Chondrocyte (in vitro differentiated cells): ENCODE measurements around the gene RUBCN. TPM values are rescaled to one million over a fixed set of nuclear protein-coding genes. Genes with fewer than 3 reads are reported as not detected.

Experiments used
- DNase-seq: peaks from one replicate; pipeline ENCODE4 v3.0.0; 2021; ENCODE audit warnings: mixed read lengths, low spot score
- H3K27ac Mint-ChIP-seq: one replicate; pipeline ENCODE4 v1.8.0; 2021; ENCODE audit warnings: mild to moderate bottlenecking, moderate library complexity, mixed read lengths; ENCODE audit not compliant: unreplicated experiment
- H3K27me3 Mint-ChIP-seq: 2 replicates; pipeline ENCODE4 v1.8.0; 2021; ENCODE audit warnings: low read depth, mixed read lengths
- H3K36me3 Mint-ChIP-seq: 2 replicates; pipeline ENCODE4 v1.8.0; 2021; ENCODE audit warnings: low read depth, mixed read lengths
- H3K4me1 Mint-ChIP-seq: 2 replicates; pipeline ENCODE4 v1.8.0; 2021; ENCODE audit warnings: low read depth, mild to moderate bottlenecking, mixed read lengths
- H3K4me3 Mint-ChIP-seq: one replicate; pipeline ENCODE4 v1.8.0; 2021; ENCODE audit warnings: mild to moderate bottlenecking, moderate library complexity, mixed read lengths; ENCODE audit not compliant: unreplicated experiment
- H3K9me3 Mint-ChIP-seq: 2 replicates; pipeline ENCODE4 v1.8.0; 2021; ENCODE audit warnings: low read depth, mixed read lengths
- CTCF ChIP-seq: fragments of 200-600 bp; sonication (generic); IDR thresholded peaks from 2 replicates; pipeline ENCODE4 v1.5.0; 2021; ENCODE audit warnings: antibody characterized with exemption, mild to moderate bottlenecking, moderate library complexity
- total RNA-seq: library from RNA; stranded (reverse); gene quantifications from 3 replicates; pipeline ENCODE4 v1.2.1, GENCODE V29; 2021

RUBCN gene
- total RNA-seq, 1 donor from 2014 or later, result 31.2 TPM

- Mint-ChIP-seq H3K4me1 (no peaks in the 10 kb centered on the region), H3K27me3 (no peaks in the 10 kb centered on the region), H3K36me3 (peaks cover 52% of the 10 kb centered on the region), H3K4me3 (no peak overlapping the region), H3K27ac (no peak overlapping the region), H3K9me3 (peaks cover 3% of the 10 kb centered on the region)
- TF ChIP-seq CTCF, result no peak
- DNase-seq, result no peak
Observed at GRCh38 chr3:197697355-197697754, 39.3 kb downstream of the RUBCN start.

GRCh38 chr3:197694251-197694650 lies 42.5 kb downstream of the RUBCN start:
- Mint-ChIP-seq H3K27me3 (no peaks in the 10 kb centered on the region), H3K27ac (no peak overlapping the region), H3K4me3 (no peak overlapping the region), H3K36me3 (peaks cover 55% of the 10 kb centered on the region), H3K4me1 (no peaks in the 10 kb centered on the region), H3K9me3 (peaks cover 3% of the 10 kb centered on the region)
- DNase-seq, result no peak
- no peak for TF ChIP-seq CTCF

DNA sequence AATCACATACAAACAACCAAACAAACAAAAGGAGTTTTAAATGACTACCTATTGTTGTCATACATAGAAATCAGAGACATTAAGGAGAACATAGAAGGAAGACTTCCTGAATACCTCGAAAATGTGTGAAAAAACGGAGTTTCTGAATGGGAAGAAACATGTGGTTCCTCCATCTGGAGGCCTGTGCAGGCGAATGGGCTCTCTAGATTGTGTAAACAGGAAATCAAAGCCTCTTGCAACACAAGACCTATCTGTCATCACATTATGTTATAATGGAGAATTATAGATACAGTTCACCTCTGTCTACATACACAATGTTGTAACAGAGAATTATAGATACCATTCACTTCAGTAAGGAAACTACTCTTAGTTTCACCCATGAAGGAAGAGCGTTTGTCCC lies 44.1 kb downstream of the RUBCN start:
- no peak for DNase-seq
- peaks cover 3% of the 10 kb centered on the region for H3K9me3 Mint-ChIP-seq
- H3K4me3 Mint-ChIP-seq, result no peak overlapping the region
- H3K27me3 Mint-ChIP-seq, result no peaks in the 10 kb centered on the region
- H3K36me3 Mint-ChIP-seq, result peaks cover 53% of the 10 kb centered on the region
- no peak overlapping the region for H3K27ac Mint-ChIP-seq
- no peak for TF ChIP-seq CTCF
- no peaks in the 10 kb centered on the region for H3K4me1 Mint-ChIP-seq

GRCh38 chr3:197690754-197691153 lies 46.0 kb downstream of the RUBCN start:
- H3K9me3 Mint-ChIP-seq, result no peaks in the 10 kb centered on the region
- peaks cover 42% of the 10 kb centered on the region for H3K36me3 Mint-ChIP-seq
- no peak overlapping the region for H3K27ac Mint-ChIP-seq
- no peaks in the 10 kb centered on the region for H3K4me1 Mint-ChIP-seq
- TF ChIP-seq CTCF, result no peak
- no peaks in the 10 kb centered on the region for H3K27me3 Mint-ChIP-seq
- no peak overlapping the region for H3K4me3 Mint-ChIP-seq
- DNase-seq, result no peak

DNA sequence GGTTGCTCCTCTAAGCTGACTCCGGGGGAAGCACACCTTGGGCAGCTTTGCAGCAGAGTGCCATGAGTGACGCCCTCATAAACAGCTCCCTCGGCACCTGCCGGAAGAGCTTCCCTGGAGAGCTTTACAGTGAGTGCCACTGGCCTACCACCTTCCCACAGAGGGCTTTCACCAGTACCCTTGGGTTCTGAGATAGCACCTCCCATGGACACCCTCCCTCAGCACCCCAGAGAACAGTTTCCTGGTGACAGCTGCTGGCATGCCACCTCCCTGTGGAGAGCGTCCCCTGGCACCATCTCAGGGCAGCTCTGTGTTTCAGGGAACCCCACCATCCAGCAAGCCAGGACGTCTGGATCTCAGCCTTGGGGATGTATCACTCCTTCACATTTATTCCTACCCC lies 49.1 kb downstream of the RUBCN start:
- no peak overlapping the region for H3K4me3 Mint-ChIP-seq
- H3K36me3 Mint-ChIP-seq, result peaks cover 30% of the 10 kb centered on the region

More for the DNA sequence above, 49.1 kb downstream of the RUBCN start:
- Mint-ChIP-seq H3K27me3 (no peaks in the 10 kb centered on the region), H3K9me3 (no peaks in the 10 kb centered on the region), H3K4me1 (no peaks in the 10 kb centered on the region), H3K27ac (no peak overlapping the region)
- no peak for TF ChIP-seq CTCF
- DNase-seq, result no peak
